ENCODE measurements around the gene TSGA10IP.

Gene TSGA10IP

DNA sequence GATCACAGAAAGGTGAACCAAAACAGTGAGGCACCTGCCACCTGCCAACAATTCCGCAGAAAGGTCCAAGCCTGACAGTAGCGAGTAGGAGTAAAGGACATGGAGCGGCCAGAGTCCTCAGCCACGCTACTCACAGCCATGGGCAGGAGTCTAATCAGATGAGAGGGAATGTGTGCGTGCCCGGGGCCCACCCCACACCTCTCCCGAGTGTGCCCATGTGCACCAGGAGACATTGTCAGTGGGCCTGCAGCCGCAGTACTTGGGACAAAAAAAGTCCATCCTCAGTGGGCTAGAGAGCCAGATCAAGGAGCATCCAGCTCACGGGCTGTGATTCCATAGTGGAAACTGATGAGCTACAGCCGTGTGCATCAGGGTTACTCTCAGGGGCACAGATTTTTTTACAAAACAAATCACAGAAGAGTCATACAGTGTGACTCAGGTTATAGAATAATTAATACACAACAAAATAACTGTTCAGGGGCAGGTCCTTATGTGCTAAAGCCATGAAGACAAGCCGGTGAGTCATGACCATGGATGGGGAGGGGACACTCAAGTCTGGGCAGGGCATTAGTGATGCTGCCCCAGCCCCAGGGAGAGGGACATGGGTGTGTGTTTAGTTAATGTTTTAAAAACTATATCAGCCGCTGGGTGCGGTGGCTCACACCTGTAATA is 28.3 kb downstream of the TSGA10IP start:
- no peaks in the 10 kb centered on the region for H3K27me3 ChIP-seq (ENCODE audit: control insufficient read depth, low read length)
- no peaks in the 10 kb centered on the region; the same call in 1 of the 2 replicates for H4K20me1 ChIP-seq (ENCODE audit: control insufficient read depth, insufficient read depth, low read depth, low read length)
- peaks cover 45% of the 10 kb centered on the region for H3K36me3 ChIP-seq (ENCODE audit: control insufficient read depth, low read length)
- no peaks in the 10 kb centered on the region for H3K9me2 ChIP-seq (replicated peaks; ENCODE audit: control insufficient read depth, low read length)
- TF ChIP-seq CTCF (IDR thresholded peaks at IDR 0.05; ENCODE audit: low read depth, low read length, poor library complexity, severe bottlenecking) = no peak
- TF ChIP-seq EZH2phosphoT487 (IDR thresholded peaks at IDR 0.05; ENCODE audit: borderline replicate concordance, low read length) = no peak
- no peaks in the 10 kb centered on the region for H3K4me1 ChIP-seq (ENCODE audit: control insufficient read depth, low read length)
- no peak overlapping the region for H3K4me2 ChIP-seq (ENCODE audit: low read length)
- no peaks in the 10 kb centered on the region for H3K79me2 ChIP-seq (ENCODE audit: control insufficient read depth, low read length)
- H3F3A ChIP-seq (ENCODE audit: control insufficient read depth, insufficient read depth) = no peaks in the 10 kb centered on the region
- no peak overlapping the region for H3K4me3 ChIP-seq (ENCODE audit: low read length)
- H3K27ac ChIP-seq (ENCODE audit: low read depth, low read length) = no peak overlapping the region
- no peaks in the 10 kb centered on the region for H3K9me3 ChIP-seq (ENCODE audit: control insufficient read depth, insufficient read depth, low read length)

DNA sequence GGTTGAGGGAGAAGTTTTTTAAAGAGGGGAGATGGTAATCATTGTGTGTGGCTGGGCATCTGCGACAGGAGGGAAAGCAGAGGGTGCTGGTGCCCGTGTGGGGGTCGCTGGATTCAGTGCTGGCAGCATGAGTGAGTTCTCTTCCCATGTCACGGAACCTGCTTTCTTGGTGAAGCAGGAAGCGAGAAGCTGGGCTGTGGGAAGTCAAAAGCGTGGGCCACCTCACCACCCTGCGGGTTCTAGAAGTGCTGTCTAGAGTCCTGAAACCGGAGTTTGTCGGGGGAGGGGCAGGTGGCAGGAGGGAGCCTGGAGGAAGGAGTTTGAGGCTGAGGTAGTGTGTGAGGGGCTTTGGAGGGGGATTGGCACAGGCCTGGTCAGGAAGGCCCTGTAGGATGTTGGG is 30.5 kb downstream of the TSGA10IP start:
- Histone ChIP-seq H3K36me3 (ENCODE audit: control insufficient read depth, low read length) (peaks cover 39% of the 10 kb centered on the region), H3K27me3 (ENCODE audit: control insufficient read depth, low read length) (no peaks in the 10 kb centered on the region), H3F3A (ENCODE audit: control insufficient read depth, insufficient read depth) (no peaks in the 10 kb centered on the region), H3K4me3 (ENCODE audit: low read length) (no peak overlapping the region), H3K27ac (ENCODE audit: low read depth, low read length) (no peak overlapping the region), H3K4me2 (ENCODE audit: low read length) (no peak overlapping the region), H3K9me2 (replicated peaks; ENCODE audit: control insufficient read depth, low read length) (no peaks in the 10 kb centered on the region), H3K9me3 (ENCODE audit: control insufficient read depth, insufficient read depth, low read length) (no peaks in the 10 kb centered on the region), H3K4me1 (ENCODE audit: control insufficient read depth, low read length) (no peaks in the 10 kb centered on the region), H3K79me2 (ENCODE audit: control insufficient read depth, low read length) (no peaks in the 10 kb centered on the region), H4K20me1 (ENCODE audit: control insufficient read depth, insufficient read depth, low read depth, low read length) (no peaks in the 10 kb centered on the region; the same call in 1 of the 2 replicates)
- TF ChIP-seq CTCF (IDR thresholded peaks at IDR 0.05; ENCODE audit: low read depth, low read length, poor library complexity, severe bottlenecking) (no peak), EZH2phosphoT487 (IDR thresholded peaks at IDR 0.05; ENCODE audit: borderline replicate concordance, low read length) (no peak)

DNA sequence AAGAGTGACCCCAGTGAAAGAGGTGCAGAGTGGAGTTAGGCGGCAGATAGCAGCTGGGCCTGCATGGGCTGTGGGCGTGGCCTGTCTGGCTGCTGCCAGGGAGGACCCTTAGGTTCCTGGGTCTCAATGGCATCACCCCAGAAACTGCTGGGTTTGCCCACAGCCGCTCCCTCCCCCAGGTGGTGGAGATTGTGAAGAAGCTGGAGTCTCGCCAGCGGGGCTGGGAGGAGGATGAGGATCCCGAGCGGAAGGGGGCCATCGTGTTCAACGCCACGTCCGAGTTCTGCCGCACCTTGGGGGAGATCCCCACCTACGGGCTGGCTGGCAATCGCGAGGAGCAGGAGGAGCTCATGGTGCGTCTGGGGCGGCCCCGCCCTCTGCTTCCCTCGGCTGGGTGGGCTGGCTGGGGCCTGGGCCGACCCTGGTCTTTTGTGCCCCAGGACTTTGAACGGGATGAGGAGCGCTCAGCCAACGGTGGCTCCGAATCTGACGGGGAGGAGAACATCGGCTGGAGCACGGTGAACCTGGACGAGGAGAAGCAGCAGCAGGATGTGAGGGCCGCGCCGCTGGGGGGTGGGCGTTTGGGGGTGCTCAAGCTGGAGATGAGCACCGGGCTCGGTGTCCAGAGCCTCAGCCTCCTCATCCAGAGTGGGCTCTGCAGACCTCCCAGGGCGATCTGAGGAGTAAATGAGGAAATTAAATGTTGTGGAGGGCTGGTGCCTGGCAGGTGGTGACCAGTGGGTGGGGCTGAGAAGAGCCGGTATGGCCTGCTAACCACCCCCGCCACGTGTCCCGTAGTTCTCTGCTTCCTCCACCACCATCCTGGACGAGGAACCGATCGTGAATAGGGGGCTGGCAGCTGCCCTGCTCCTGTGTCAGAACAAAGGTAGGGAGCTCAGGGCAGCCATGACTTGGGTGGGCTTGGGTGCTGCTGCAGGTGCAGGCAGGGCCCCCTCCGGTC is 31.2 kb downstream of the TSGA10IP start:
- Histone ChIP-seq H3K27ac (ENCODE audit: low read depth, low read length) (no peak overlapping the region), H3F3A (ENCODE audit: control insufficient read depth, insufficient read depth) (no peaks in the 10 kb centered on the region), H3K4me1 (ENCODE audit: control insufficient read depth, low read length) (no peaks in the 10 kb centered on the region), H3K27me3 (ENCODE audit: control insufficient read depth, low read length) (no peaks in the 10 kb centered on the region), H4K20me1 (ENCODE audit: control insufficient read depth, insufficient read depth, low read depth, low read length) (no peaks in the 10 kb centered on the region; the same call in 1 of the 2 replicates), H3K4me2 (ENCODE audit: low read length) (no peak overlapping the region), H3K79me2 (ENCODE audit: control insufficient read depth, low read length) (no peaks in the 10 kb centered on the region), H3K36me3 (ENCODE audit: control insufficient read depth, low read length) (peaks cover 39% of the 10 kb centered on the region), H3K9me3 (ENCODE audit: control insufficient read depth, insufficient read depth, low read length) (no peaks in the 10 kb centered on the region), H3K4me3 (ENCODE audit: low read length) (no peak overlapping the region), H3K9me2 (replicated peaks; ENCODE audit: control insufficient read depth, low read length) (no peaks in the 10 kb centered on the region)
- TF ChIP-seq EZH2phosphoT487 (IDR thresholded peaks at IDR 0.05; ENCODE audit: borderline replicate concordance, low read length) (no peak), CTCF (IDR thresholded peaks at IDR 0.05; ENCODE audit: low read depth, low read length, poor library complexity, severe bottlenecking) (no peak)
